GM23338 (cell line): ENCODE data around the gene FAM9C. TPM values are rescaled to one million over a fixed set of nuclear protein-coding genes. Genes with fewer than 3 reads are reported as not detected.

ENCODE experiments used
- ATAC-seq: fragments of 200-7000 bp; cut with Tn5 transposase; 3 replicates; pipeline ENCODE4 v1.9.1; 2020
- DNase-seq: peaks from one replicate; pipeline ENCODE4 v3.0.0-alpha.2; 2015; ENCODE audit warnings: low spot score
- H2AFZ ChIP-seq: fragments of 200-600 bp; sonication (generic); 2 replicates; pipeline ENCODE4 v1.8.0; 2016; ENCODE audit warnings: antibody characterized with exemption, mild to moderate bottlenecking, moderate library complexity
- H3F3A ChIP-seq: fragments of 200-600 bp; sonication (generic); replicated peaks from 2 replicates; pipeline ENCODE4 v1.8.0; 2017; ENCODE audit warnings: antibody characterized with exemption, mixed run types, low read depth
- H3K27ac ChIP-seq: fragments of 200-600 bp; sonication (generic); 2 replicates; pipeline ENCODE4 v1.6.1; 2016; ENCODE audit warnings: low read depth
- H3K27me3 ChIP-seq: fragments of 200-600 bp; sonication (generic); 2 replicates; pipeline ENCODE4 v1.8.0; 2016; ENCODE audit warnings: mild to moderate bottlenecking, mixed run types, moderate library complexity; ENCODE audit not compliant: insufficient read depth
- H3K36me3 ChIP-seq: fragments of 200-600 bp; sonication (generic); 2 replicates; pipeline ENCODE4 v1.8.0; 2016; ENCODE audit warnings: mild to moderate bottlenecking; ENCODE audit not compliant: insufficient read depth
- H3K4me1 ChIP-seq: fragments of 200-600 bp; sonication (generic); 2 replicates; pipeline ENCODE4 v1.8.0; 2016; ENCODE audit warnings: mild to moderate bottlenecking, moderate library complexity; ENCODE audit not compliant: insufficient read depth
- H3K4me2 ChIP-seq: fragments of 200-600 bp; sonication (generic); 2 replicates; pipeline ENCODE4 v1.7.1; 2017; ENCODE audit warnings: mixed run types
- H3K4me3 ChIP-seq: fragments of 200-600 bp; sonication (generic); 2 replicates; pipeline ENCODE4 v1.6.1; 2016; ENCODE audit warnings: mixed run types
- H3K79me2 ChIP-seq: fragments of 200-600 bp; sonication (generic); replicated peaks from 2 replicates; pipeline ENCODE4 v1.8.0; 2017; ENCODE audit warnings: mild to moderate bottlenecking; ENCODE audit not compliant: insufficient read depth
- H3K9me2 ChIP-seq: fragments of 200-600 bp; sonication (generic); 2 replicates; pipeline ENCODE4 v1.8.0; 2017; ENCODE audit not compliant: insufficient read depth
- H4K20me1 ChIP-seq: fragments of 200-600 bp; sonication (generic); replicated peaks from 2 replicates; pipeline ENCODE4 v1.8.0; 2017; ENCODE audit warnings: mild to moderate bottlenecking; ENCODE audit not compliant: insufficient read depth
- H3K27ac Mint-ChIP-seq: 2 replicates; pipeline ENCODE4 v1.8.0; 2020; ENCODE audit warnings: inconsistent platforms, mild to moderate bottlenecking, moderate library complexity, mixed read lengths
- H3K27me3 Mint-ChIP-seq: 3 replicates; pipeline ENCODE4 v1.8.0; 2022; ENCODE audit warnings: low read depth, mild to moderate bottlenecking, moderate library complexity, mixed read lengths, inconsistent platforms; ENCODE audit not compliant: insufficient read depth, poor library complexity
- H3K36me3 Mint-ChIP-seq: 3 replicates; pipeline ENCODE4 v1.8.0; 2021; ENCODE audit warnings: low read depth, mild to moderate bottlenecking, inconsistent platforms, moderate library complexity, mixed read lengths
- H3K4me1 Mint-ChIP-seq: 3 replicates; pipeline ENCODE4 v1.8.0; 2020; ENCODE audit warnings: mild to moderate bottlenecking, inconsistent platforms, mixed read lengths
- H3K4me3 Mint-ChIP-seq: 3 replicates; pipeline ENCODE4 v1.8.0; 2021; ENCODE audit warnings: moderate library complexity, mild to moderate bottlenecking, inconsistent platforms, mixed read lengths
- H3K9me3 Mint-ChIP-seq: 3 replicates; pipeline ENCODE4 v1.8.0; 2020; ENCODE audit warnings: moderate library complexity, mild to moderate bottlenecking, inconsistent platforms, mixed read lengths
- EZH2 ChIP-seq: fragments of 200-600 bp; sonication (generic); IDR thresholded peaks from one replicate; pipeline ENCODE4 v1.8.0; 2017; ENCODE audit warnings: antibody characterized with exemption, mild to moderate bottlenecking, low read depth; ENCODE audit not compliant: unreplicated experiment
- EZH2phosphoT487 ChIP-seq: fragments of 200-600 bp; sonication (generic); IDR thresholded peaks from one replicate; pipeline ENCODE4 v1.8.1; 2018; ENCODE audit warnings: antibody characterized with exemption; ENCODE audit not compliant: unreplicated experiment
- JUNB ChIP-seq: IDR thresholded peaks from one replicate; pipeline ENCODE4 v1.6.1; 2016; ENCODE audit warnings: antibody characterized with exemption; ENCODE audit not compliant: unreplicated experiment
- NANOG ChIP-seq: IDR thresholded peaks from 2 replicates; pipeline ENCODE4 v1.6.1; 2016; ENCODE audit warnings: antibody characterized with exemption, borderline replicate concordance
- STAT1 ChIP-seq: IDR thresholded peaks from one replicate; pipeline ENCODE4 v1.6.1; 2016; ENCODE audit warnings: antibody characterized with exemption; ENCODE audit not compliant: unreplicated experiment
- ZNF331 ChIP-seq: fragments of 250-450 bp; sonication (Bioruptor Pico); IDR thresholded peaks from 2 replicates; pipeline ENCODE4 v1.5.0; 2020; ENCODE audit warnings: low read depth, mild to moderate bottlenecking, moderate library complexity
- polyA plus RNA-seq: library from polyadenylated mRNA; unstranded; fragments of >200 nt; fragmentation: Nextera tagmentation; extraction: Ambion mirVana; gene quantifications from 2 replicates; pipeline ENCODE4 v1.2.1, GENCODE V29; 2016
- total RNA-seq: library from RNA; depleted of rRNA; stranded (reverse); fragments of >200 nt; shearing (Covaris generic); gene quantifications from 2 replicates; pipeline ENCODE4 v1.2.3, GENCODE V29; 2014
- TF ChIP-seq, protein P1 (sequence below): fragments of 250-450 bp; sonication (Bioruptor Pico); IDR thresholded peaks from 2 replicates; pipeline ENCODE4 v1.5.0; 2020; ENCODE audit warnings: mild to moderate bottlenecking, moderate library complexity
- TF ChIP-seq, protein P2 (sequence below): IDR thresholded peaks from one replicate; pipeline ENCODE4 v1.6.1; 2018; ENCODE audit warnings: antibody characterized with exemption; ENCODE audit not compliant: unreplicated experiment

The FAM9C gene
- total and polyA plus RNA-seq, 2 experiments from 2014 or later = 0.08 TPM; not detected in 1

DNA sequence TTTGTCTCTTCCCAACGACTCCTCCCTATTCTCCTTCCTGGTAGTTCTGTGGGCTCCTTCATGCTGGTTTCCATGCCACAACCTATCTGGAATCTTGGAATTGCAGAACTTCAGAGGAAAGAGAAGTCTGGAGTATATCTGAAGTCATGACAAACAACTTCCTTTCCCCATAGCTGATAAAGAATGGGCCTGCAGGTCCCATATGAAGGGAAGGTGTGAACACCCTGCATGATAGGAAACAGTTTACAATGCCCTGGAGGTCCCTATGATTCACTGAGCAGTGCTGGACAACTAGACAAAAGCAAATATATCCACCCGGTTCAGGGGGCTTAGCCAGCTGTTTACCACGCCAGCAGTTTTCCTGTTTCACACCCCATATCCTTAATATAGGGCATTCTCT, 19.4 kb downstream of the FAM9C start:
- DNase-seq = no peak
- Histone ChIP-seq H3K4me1 (peaks cover 22% of the 10 kb centered on the region), H4K20me1 (no peaks in the 10 kb centered on the region), H3K36me3 (no peaks in the 10 kb centered on the region), H3K4me3 (no peak overlapping the region), H3K9me2 (no peaks in the 10 kb centered on the region), H3K27me3 (no peaks in the 10 kb centered on the region), H2AFZ (no peak overlapping the region), H3K4me2 (no peak overlapping the region), H3F3A (no peaks in the 10 kb centered on the region), H3K27ac (no peak overlapping the region), H3K79me2 (no peaks in the 10 kb centered on the region)
- H3K9me3 Mint-ChIP-seq = no peaks in the 10 kb centered on the region
- no peak for TF ChIP-seq JUNB
- no peak for TF ChIP-seq EZH2phosphoT487
- TF ChIP-seq STAT1 = no peak
- no peak for TF ChIP-seq NANOG
- no peaks in the 10 kb centered on the region for H3K36me3 Mint-ChIP-seq
- no peak overlapping the region for H3K27ac Mint-ChIP-seq
- ATAC-seq = no peak
- H3K4me1 Mint-ChIP-seq = peaks cover 27% of the 10 kb centered on the region
- H3K4me3 Mint-ChIP-seq = no peak overlapping the region
- peaks cover 4% of the 10 kb centered on the region for H3K27me3 Mint-ChIP-seq

DNA sequence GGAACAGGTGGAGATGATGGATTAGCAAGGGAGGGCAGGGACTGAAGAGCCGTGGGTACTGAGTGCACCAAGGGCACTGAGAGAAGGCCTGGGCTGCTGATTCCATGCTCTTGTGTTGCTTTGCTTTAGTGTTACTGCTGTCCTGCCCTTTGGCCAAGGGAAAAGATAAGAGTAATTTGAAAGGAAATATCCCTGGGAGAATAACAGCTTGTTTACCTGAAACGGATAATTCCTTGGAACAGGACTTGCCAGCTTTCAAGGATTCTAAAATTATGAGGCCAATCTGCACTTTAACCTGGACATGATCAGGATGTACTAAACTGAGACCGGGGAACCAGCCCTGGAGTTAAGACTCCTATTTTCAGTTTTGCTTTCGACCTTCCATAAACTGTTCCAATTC, 20.4 kb downstream of the FAM9C start:
- no peak overlapping the region for H2AFZ ChIP-seq
- no peak for ATAC-seq
- H3K4me1 ChIP-seq = peaks cover 12% of the 10 kb centered on the region
- no peaks in the 10 kb centered on the region for H3K36me3 ChIP-seq
- TF ChIP-seq EZH2 = no peak
- no peak for TF ChIP-seq STAT1
- TF ChIP-seq, protein P1, sequence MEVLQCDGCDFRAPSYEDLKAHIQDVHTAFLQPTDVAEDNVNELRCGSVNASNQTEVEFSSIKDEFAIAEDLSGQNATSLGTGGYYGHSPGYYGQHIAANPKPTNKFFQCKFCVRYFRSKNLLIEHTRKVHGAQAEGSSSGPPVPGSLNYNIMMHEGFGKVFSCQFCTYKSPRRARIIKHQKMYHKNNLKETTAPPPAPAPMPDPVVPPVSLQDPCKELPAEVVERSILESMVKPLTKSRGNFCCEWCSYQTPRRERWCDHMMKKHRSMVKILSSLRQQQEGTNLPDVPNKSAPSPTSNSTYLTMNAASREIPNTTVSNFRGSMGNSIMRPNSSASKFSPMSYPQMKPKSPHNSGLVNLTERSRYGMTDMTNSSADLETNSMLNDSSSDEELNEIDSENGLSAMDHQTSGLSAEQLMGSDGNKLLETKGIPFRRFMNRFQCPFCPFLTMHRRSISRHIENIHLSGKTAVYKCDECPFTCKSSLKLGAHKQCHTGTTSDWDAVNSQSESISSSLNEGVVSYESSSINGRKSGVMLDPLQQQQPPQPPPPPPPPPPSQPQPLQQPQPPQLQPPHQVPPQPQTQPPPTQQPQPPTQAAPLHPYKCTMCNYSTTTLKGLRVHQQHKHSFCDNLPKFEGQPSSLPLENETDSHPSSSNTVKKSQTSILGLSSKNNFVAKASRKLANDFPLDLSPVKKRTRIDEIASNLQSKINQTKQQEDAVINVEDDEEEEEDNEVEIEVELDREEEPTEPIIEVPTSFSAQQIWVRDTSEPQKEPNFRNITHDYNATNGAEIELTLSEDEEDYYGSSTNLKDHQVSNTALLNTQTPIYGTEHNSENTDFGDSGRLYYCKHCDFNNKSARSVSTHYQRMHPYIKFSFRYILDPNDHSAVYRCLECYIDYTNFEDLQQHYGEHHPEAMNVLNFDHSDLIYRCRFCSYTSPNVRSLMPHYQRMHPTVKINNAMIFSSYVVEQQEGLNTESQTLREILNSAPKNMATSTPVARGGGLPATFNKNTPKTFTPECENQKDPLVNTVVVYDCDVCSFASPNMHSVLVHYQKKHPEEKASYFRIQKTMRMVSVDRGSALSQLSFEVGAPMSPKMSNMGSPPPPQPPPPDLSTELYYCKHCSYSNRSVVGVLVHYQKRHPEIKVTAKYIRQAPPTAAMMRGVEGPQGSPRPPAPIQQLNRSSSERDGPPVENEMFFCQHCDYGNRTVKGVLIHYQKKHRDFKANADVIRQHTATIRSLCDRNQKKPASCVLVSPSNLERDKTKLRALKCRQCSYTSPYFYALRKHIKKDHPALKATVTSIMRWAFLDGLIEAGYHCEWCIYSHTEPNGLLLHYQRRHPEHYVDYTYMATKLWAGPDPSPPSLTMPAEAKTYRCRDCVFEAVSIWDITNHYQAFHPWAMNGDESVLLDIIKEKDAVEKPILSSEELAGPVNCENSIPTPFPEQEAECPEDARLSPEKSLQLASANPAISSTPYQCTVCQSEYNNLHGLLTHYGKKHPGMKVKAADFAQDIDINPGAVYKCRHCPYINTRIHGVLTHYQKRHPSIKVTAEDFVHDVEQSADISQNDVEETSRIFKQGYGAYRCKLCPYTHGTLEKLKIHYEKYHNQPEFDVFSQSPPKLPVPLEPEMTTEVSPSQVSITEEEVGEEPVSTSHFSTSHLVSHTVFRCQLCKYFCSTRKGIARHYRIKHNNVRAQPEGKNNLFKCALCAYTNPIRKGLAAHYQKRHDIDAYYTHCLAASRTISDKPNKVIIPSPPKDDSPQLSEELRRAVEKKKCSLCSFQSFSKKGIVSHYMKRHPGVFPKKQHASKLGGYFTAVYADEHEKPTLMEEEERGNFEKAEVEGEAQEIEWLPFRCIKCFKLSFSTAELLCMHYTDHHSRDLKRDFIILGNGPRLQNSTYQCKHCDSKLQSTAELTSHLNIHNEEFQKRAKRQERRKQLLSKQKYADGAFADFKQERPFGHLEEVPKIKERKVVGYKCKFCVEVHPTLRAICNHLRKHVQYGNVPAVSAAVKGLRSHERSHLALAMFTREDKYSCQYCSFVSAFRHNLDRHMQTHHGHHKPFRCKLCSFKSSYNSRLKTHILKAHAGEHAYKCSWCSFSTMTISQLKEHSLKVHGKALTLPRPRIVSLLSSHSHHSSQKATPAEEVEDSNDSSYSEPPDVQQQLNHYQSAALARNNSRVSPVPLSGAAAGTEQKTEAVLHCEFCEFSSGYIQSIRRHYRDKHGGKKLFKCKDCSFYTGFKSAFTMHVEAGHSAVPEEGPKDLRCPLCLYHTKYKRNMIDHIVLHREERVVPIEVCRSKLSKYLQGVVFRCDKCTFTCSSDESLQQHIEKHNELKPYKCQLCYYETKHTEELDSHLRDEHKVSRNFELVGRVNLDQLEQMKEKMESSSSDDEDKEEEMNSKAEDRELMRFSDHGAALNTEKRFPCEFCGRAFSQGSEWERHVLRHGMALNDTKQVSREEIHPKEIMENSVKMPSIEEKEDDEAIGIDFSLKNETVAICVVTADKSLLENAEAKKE (CRISPR knock-in tag) = no peak
- no peak for TF ChIP-seq EZH2phosphoT487
- TF ChIP-seq JUNB = no peak
- no peak for TF ChIP-seq ZNF331 (CRISPR knock-in tag)
- TF ChIP-seq, protein P2, sequence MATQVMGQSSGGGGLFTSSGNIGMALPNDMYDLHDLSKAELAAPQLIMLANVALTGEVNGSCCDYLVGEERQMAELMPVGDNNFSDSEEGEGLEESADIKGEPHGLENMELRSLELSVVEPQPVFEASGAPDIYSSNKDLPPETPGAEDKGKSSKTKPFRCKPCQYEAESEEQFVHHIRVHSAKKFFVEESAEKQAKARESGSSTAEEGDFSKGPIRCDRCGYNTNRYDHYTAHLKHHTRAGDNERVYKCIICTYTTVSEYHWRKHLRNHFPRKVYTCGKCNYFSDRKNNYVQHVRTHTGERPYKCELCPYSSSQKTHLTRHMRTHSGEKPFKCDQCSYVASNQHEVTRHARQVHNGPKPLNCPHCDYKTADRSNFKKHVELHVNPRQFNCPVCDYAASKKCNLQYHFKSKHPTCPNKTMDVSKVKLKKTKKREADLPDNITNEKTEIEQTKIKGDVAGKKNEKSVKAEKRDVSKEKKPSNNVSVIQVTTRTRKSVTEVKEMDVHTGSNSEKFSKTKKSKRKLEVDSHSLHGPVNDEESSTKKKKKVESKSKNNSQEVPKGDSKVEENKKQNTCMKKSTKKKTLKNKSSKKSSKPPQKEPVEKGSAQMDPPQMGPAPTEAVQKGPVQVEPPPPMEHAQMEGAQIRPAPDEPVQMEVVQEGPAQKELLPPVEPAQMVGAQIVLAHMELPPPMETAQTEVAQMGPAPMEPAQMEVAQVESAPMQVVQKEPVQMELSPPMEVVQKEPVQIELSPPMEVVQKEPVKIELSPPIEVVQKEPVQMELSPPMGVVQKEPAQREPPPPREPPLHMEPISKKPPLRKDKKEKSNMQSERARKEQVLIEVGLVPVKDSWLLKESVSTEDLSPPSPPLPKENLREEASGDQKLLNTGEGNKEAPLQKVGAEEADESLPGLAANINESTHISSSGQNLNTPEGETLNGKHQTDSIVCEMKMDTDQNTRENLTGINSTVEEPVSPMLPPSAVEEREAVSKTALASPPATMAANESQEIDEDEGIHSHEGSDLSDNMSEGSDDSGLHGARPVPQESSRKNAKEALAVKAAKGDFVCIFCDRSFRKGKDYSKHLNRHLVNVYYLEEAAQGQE = no peak
- no peaks in the 10 kb centered on the region for H3K36me3 Mint-ChIP-seq
- H4K20me1 ChIP-seq = no peaks in the 10 kb centered on the region
- no peaks in the 10 kb centered on the region for H3K9me2 ChIP-seq
- no peaks in the 10 kb centered on the region for H3K79me2 ChIP-seq
- DNase-seq = no peak
- H3F3A ChIP-seq = no peaks in the 10 kb centered on the region
- no peak overlapping the region for H3K4me3 ChIP-seq
- H3K27ac ChIP-seq = no peak overlapping the region
- H3K27me3 ChIP-seq = no peaks in the 10 kb centered on the region
- H3K27me3 Mint-ChIP-seq = peaks cover 6% of the 10 kb centered on the region
- no peaks in the 10 kb centered on the region for H3K9me3 Mint-ChIP-seq
- H3K27ac Mint-ChIP-seq = no peak overlapping the region
- H3K4me1 Mint-ChIP-seq = peaks cover 18% of the 10 kb centered on the region
- no peak overlapping the region for H3K4me2 ChIP-seq
- no peak overlapping the region for H3K4me3 Mint-ChIP-seq
